Dermis lymphatic vessel endothelial cell (primary cell): ENCODE results near the gene POLR1A. TPM values are rescaled to one million over a fixed set of nuclear protein-coding genes. Genes with fewer than 3 reads are reported as not detected.

ENCODE experiments used
- total RNA-seq: library from RNA; depleted of rRNA; stranded (reverse); fragments of >200 nt; gene quantifications from 2 replicates; pipeline ENCODE4 v1.2.1, GENCODE V29; 2014

POLR1A gene
- 5.5 and 10.7 TPM in 2 replicates for total RNA-seq

GRCh38 chr2:86105252-86105968, at the start of gene POLR1A:
POLR1A (minus strand) TSS chr2:86105886; CDS start chr2:86105776, 110 bp downstream.

GRCh38 chr2:86105969-86106945, 571 bp upstream of the POLR1A start, which contains the start of gene PTCD3:
PTCD3 (plus strand) TSS chr2:86106235; CDS start chr2:86106248, 13 bp downstream.

Other genes with a start within 250 kb of the POLR1A start
- 2.1 and 3.0 TPM in 2 replicates for gene ST3GAL5, start 216.9 kb downstream of the POLR1A start, total RNA-seq
- 41.1 and 60.6 TPM in 2 replicates for gene PTCD3, start 349 bp upstream of the POLR1A start, total RNA-seq
- 43.1 and 53.2 TPM in 2 replicates for gene IMMT, start 89.6 kb upstream of the POLR1A start, total RNA-seq
- 34.4 and 51.7 TPM in 2 replicates for gene MRPL35, start 93.6 kb upstream of the POLR1A start, total RNA-seq
- gene REEP1, start 231.7 kb upstream of the POLR1A start, total RNA-seq, result 17.7 and 22.9 TPM in 2 replicates